B cell (primary cell): ENCODE data around the gene DZANK1.

Experiments
- CTCF ChIP-seq: fragments of 200-600 bp; IDR thresholded peaks from one replicate; pipeline ENCODE4 v1.8.0; 2022; ENCODE audit warnings: antibody characterized with exemption, mild to moderate bottlenecking
- EZH2 ChIP-seq: IDR thresholded peaks from 2 replicates; pipeline ENCODE4 v1.6.1; 2012; ENCODE audit warnings: borderline replicate concordance, low read depth, mild to moderate bottlenecking, moderate library complexity, low read length; ENCODE audit not compliant: insufficient read depth, poor library complexity, severe bottlenecking

GRCh38 chr20:18496042-18496441 is 29.2 kb upstream of the DZANK1 start:
- TF ChIP-seq CTCF (no peak), EZH2 (no peak)
